Right ventricle myocardium superior (tissue), 1 donor: ENCODE measurements around the gene OSBPL2. TPM values are rescaled to one million over a fixed set of nuclear protein-coding genes. Genes with fewer than 3 reads are reported as not detected.
A peak's percentile ranks its signal among the peaks of the same experiment; 100 is the strongest.

ENCODE experiments used
- ATAC-seq: fragments of 200-7000 bp; cut with Tn5 transposase; one replicate; pipeline ENCODE4 v1.9.1; 2020; ENCODE audit warnings: mild to moderate bottlenecking; ENCODE audit not compliant: poor library complexity
- DNase-seq: peaks from one replicate; pipeline ENCODE4 v3.0.0-alpha.2; 2020
- intact Hi-C: fragments of 100-400 bp; cut with DNase I; formaldehyde crosslinking; loops from one replicate; pipeline ENCODE4 v1.11.2; 2022
- total RNA-seq: library from RNA; stranded (reverse); fragmentation: NEBNext Ultra II Directional; extraction: Animal tissue kit (Norgen Biotek cat#: 25700); gene quantifications from one replicate; pipeline ENCODE4 v1.2.1, GENCODE V29; 2021
- donor health status: DM: no; HTN: yes; CAD: no; lungs with severe emphysema.

OSBPL2 gene
- total RNA-seq, 1 donor from 2014 or later = 52.3 TPM

DNA sequence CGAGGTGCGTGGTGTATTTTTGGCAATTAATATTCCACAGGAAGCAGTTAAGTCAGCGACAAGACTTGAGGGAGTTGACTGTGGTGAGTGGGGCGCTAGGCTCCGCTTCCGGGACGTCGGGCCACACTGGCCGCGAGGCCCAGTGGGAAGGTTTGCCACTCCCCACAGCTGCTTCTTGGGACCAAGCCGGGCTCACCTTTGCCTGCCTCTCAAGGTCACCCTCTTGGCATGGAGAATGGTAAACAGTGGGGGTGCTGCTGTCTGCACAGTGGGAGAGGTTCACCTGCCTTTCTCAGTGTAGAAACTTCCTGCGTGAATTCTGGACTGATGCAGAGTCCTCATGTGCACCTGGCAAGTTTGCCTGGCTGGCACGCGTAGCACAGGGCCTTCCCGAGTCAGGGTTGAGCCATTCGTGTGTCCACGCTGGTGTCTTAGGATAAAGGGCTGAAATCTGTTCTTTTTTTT, 6.4 kb downstream of the OSBPL2 start:
- ATAC-seq (peak; percentile 17), DNase-seq (no peak)
- intact Hi-C loops = no loop called here

DNA sequence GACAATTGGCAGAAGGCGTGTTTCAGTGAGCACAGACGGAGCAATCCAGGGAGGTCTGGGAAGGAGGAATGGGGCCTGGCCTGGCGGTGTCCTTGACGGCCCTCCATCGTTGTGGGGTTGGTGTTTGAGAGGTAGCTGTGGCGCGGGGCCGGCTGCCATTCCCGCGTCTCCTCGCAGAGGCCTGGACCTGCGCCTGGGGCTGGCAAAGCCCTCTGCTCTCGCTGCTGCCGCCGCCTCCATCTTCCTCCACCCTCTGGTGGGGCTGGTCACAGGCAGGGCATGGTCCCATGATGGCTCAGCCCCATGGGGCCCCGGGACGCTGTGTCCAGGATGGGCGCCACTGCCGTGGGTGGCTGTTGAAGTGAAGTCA, 7.6 kb downstream of the OSBPL2 start:
- intact Hi-C loops = no loop called here
- ATAC-seq = no peak
- no peak for DNase-seq

DNA sequence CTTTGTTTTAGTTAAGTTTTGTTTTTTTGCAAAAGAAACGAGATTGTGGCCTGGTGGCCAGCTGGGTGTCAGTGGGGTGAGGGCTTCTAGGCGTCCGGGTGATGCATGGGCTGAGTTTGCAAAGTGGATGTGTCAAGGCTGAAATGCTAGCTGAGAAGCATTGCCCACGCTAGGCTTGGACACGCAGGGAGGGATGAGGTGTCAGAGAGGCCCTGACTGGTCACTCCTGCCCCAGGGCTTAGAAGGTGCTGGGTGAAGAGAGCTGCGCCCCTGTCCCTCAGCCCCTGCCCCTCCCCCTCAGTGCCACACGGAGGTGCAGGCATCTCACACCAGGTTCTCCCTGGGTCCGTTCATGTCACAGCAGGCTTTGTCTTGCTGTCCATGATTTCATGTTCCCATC, 8.1 kb downstream of the OSBPL2 start:
- ATAC-seq (no peak), DNase-seq (no peak)
- intact Hi-C loops = no loop called here

DNA sequence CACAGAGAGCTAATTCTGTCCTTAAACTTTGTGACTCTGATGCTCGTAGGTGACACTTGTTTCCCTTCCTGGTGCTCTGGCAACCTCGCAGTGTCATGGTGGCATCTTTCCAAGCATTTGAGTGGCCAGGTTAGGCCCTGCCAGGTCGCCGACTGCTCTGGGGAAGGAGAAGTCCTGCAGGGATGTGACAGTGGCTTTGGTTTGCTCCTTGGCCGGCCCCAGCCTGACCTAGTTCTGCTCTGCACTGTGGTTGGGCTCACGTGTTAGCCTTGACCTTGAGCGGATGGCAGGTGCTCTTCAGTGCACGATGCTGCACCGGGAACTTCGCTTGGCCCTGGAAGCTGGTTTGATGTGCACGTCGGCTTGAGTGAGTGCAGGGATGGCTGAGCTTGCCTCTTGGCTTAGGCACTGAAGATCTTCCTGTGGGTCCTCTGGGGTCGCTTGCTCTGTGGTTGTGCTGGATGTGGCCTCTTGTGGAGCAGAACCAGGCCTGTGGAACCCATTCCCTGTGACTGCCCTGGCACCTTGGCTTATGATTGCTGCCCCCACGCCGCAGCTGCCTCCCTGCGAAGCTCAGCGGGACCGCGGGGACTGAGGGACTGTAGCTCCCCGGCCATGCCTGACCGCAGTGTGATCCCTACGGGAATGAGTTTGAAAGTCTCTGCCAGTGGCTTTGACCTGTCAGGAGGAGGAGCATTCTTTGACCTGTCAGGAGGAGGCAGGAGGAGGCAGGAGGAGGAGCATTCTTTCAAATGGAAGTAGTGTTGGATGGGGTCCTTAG, 8.7 kb downstream of the OSBPL2 start:
- DNase-seq (peak; percentile 78), ATAC-seq (peak; percentile 89)
- intact Hi-C loops = no loop called here

DNA sequence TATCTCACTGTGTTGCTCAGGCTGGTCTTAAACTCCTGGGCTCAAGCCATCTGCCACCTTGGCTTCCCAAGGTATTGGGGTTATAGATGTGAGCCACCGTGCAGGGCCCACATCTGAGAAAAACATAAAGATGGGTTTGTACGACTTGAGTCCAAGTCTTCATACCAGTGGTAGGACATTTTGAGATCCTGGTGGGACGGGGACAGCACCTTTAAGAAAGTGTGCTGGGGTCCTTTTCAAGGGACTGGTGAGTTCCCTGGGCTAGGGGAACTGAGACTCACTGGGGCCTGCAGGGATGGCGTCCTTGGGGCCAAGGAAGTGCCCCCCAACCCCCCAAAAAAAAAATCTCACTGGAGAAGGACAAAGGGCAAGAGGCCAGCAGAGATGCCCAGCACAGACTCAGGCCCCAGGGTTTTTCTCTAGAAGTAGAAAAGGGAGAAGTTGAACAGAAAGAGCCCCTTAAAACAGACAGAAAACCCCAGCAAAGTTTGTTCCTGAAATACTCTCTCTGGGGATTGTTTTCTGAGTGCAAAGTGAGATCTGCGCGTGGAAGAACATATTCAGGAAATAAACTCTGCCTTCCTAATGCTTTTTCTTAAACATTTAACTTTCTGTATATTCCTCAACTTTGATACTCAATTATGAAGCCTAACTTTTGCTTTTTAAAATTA, 10.7 kb downstream of the OSBPL2 start:
- intact Hi-C loops = no loop called here
- no peak for ATAC-seq
- no peak for DNase-seq

DNA sequence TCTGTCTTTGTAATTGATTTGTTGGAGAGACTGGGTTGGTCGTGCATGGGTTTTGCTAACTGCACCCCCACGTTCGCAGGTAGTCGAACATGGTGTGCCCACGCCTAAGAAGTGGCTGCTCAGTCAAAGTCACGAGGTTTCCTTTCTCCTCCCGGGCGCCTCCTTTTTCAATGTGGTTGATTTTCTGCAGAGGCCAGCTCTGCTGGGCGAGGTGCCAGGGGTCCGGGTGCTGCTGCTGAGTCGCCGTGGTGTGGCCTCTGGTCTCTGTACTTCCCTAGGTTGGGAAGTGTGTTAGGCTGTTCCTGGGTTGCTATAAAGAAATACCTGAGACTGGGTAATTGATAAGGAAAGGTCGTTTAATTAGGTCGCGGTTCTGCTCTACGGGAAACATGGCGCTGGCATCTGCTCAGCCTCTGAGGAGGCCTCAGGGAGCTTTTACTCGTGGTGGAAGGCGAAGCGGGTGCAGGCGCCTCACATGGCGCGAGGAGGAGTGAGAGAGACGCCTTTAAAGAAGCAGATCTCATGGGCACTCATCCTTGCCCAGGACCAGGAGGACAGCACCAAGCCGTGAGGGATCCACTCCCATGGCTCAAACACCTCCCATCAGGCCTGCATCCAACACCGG, 14.1 kb downstream of the OSBPL2 start:
- DNase-seq (no peak), ATAC-seq (no peak)
- intact Hi-C loops = no loop called here

DNA sequence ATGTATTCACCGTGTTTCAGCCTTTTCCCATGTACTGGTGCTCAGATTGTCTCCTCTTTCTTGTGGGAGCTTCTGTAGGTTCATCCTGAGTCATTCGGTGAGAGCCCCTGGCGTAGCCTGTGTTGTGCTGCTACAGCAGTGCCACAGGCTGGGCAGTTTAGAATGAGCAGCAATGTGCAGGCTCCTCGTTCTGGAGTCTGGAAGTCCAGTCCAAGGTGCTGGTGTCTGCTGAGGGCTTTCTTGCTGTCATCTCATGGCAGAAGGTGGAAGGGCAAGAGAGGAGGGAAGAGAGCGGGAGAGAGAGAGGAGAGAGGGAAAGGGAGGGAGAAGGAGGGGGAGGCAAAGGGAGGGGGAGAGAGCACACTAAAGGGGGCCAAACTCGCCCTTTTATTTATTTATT, 15.1 kb downstream of the OSBPL2 start:
- intact Hi-C loops = no loop called here
- DNase-seq = no peak
- no peak for ATAC-seq

DNA sequence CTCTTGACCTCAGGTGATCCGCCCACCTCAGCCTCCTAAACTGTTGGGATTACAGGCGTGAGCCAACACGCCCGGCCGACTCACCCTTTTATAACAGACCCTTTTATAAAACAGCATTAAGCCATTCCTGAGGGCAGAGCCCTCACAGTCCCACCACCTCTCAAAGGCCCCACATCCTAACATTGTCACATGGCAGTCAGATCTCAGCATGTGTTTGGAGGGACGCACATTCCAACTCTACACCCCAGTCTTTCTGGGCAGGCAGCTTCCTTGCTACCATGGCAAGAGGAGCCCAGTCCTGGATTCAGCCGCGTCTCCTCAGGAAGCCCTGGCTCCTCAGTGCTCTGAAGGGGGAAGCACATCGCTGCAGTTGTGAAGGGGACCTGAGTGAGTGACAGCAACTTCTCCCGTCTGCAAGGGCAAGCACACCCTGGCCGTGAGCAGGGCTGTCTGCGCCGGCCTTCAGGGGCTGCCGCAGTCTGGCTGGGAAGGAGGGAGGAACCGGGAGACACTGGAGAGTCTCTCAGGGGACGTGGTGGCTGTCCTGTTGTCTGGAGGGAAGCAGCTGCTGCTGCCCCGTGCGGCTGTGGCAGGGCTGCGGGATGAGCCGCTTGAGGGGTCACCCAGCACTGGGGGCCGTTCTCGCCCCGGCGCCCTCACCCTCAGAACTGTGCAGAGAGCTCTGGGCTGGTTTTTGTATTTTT, 15.9 kb downstream of the OSBPL2 start:
- no peak for DNase-seq
- intact Hi-C loops = no loop called here
- ATAC-seq = no peak

DNA sequence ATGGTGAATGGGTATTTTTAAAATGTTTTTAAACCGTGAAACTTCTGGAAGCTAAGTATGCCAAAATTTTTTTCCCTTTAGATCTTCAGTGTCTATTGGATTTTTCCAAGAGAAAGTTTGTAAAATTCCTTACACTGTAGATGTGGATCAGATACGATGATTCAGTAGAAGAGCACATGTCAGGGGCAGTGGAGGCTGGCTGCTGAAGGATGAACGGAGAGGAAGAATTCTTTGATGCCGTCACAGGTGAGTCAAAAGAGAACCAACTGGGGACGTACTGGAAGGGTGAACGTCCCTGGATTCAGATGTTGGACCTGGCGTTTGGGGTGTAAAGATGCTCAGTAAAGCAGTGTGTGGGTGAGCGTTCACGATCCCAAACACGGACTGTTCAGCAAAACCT, 17.7 kb downstream of the OSBPL2 start:
- intact Hi-C loops = no loop called here
- ATAC-seq = no peak

DNA sequence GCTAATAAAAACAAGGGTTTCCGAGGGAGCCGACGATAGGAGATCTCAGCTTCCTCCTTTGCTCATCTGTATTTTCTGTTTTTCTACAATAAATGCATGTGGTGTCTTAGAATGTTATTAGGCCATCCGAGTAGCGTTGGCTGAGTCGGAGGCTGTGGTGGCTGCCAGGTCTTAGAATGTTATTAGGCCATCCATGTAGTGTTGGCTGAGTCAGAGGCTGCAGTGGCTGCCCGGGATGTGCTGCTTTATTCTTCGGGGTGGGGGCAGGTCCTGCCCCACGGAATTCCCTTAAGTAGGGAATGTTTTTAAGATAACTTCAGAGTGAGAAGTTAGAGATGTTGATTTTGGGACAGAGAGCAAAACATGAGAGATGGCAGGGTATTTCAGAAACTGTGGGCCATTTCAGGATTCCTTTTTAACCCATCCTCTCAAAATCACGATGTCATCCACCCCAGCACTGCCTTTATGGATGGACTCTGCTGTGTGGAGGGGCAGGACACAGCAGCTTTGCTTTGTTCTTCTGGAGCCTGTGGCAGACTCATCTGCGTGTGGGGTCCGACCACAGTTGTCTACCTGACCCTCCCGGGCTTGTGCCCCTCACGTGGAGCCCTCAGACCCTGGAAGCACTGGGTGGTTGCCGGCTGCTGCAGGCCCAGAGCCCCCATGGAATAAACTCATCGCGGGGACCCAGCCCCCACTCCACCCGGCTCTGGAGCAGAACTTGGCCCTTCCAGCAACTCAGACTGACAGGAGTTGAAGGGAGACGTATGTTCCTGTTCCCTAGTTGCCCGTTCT, 20.4 kb downstream of the OSBPL2 start:
- intact Hi-C loops = no loop called here
- ATAC-seq (peak; percentile 79), DNase-seq (peak; percentile 68)

More for the DNA sequence above, 17.7 kb downstream of the OSBPL2 start:
- DNase-seq = no peak

DNA sequence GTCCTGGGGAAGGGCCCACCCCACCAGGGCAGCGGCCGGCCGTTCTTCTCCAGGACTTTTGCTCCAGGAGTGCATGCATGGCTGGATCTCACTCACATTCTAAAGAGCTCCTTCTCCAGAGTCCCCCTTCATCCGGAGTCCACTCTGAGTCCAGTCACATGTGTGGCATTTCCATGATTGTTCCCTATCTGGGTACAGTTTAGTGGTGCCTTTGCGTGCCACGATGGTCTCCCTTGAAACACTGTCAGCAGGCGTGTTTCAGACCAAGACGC, 20.9 kb downstream of the OSBPL2 start:
- no peak for DNase-seq
- intact Hi-C loops = no loop called here
- ATAC-seq = no peak

DNA sequence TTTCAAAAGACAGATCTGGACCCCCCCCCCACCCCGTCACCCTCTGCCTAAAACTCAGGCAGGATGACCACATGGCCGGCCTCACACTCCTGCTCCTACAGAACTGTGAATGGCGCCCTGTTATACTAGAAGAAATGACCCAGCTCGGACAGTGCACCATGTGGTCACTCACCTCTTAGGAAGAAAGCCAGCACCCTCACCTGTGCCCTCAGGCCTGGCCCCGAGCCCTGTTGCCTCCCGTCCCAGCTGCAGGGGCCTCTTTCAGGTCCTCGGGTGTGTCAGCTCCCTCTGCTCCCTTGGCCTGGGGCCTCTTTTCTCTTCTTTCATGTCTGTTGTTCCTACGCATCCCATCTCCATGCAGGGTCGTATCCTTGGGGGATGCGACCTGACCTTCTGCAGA, 23.7 kb downstream of the OSBPL2 start:
- no peak for ATAC-seq
- intact Hi-C loops = no loop called here
- DNase-seq = no peak

DNA sequence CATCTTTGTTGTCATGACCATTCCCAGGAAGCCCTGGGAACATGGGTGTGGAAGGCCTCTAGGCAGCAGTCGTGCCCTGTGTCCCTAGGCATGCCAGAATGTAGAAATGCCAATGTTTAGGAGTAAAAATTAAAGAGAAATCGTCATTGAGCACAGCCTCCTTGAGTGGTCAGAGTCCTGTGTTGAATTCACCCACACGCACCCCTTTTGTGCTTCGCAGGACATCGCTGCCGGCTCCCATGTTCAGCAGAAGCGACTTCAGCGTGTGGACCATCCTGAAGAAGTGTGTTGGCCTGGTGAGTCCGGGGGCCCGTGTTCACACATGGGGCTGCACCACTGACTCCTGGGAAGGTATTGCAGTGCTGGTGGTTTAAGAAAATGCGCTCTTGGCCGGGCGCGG, 25.1 kb downstream of the OSBPL2 start:
- intact Hi-C loops = no loop called here
- DNase-seq = no peak
- ATAC-seq = no peak

DNA sequence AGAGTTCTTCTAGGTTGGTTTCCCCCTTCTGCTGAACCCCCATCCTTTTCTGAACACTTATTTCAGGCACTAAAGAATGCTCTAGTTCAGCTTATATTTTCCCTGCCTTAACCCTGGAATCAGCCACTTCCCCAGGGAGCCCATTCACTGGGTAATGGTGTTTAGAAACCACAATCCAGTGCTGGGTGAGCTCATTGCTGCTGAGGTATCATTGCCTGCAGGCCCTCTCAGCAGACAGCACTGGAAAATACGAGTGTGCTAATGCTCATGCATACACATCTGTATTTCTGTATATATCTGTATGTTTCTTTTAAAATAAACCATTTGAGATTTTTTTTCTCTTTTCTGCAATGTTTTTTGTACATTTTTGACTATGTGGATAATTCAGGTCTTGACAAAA, 27.0 kb downstream of the OSBPL2 start:
- ATAC-seq (no peak), DNase-seq (no peak)
- intact Hi-C loops = no loop called here

DNA sequence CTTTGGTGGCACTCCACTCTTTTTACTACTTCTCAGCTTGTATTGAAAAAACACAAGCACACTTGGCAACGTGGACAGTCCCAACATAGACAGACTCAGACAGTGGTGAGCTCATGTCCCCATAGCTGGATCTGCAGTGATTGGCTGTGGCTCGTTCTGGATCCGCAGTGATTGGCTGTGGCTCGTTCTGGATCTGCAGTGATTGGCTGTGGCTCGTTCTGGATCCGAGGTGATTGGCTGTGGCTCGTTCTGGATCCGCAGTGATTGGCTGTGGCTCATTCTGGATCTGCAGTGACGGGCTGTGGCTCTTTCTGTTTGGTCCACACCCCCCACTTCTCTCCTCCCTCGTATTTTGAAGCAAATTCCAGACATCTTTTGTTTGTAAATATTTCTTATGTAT, 28.0 kb downstream of the OSBPL2 start:
- ATAC-seq (no peak), DNase-seq (no peak)
- intact Hi-C loops = no loop called here

DNA sequence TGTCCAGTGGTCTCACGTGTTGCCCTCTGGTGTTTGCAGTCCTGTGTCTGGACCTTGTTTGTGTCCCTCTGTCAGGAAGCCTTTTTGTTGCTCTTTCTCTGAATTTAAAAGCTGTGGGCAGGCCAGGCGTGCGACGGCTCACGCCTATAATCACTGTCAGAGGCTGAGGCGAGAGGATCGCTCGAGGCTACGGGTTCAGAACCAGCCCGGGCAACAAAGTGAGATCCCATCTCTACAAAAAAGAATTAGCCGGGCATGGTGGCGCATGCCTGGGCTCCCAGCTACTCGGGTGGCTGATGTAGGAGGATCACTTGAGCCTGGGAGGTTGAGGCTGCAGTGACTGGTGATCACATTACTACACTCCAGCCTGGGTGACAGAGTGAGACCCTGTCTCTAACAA, 28.5 kb downstream of the OSBPL2 start:
- intact Hi-C loops = no loop called here
- ATAC-seq = no peak
- no peak for DNase-seq

DNA sequence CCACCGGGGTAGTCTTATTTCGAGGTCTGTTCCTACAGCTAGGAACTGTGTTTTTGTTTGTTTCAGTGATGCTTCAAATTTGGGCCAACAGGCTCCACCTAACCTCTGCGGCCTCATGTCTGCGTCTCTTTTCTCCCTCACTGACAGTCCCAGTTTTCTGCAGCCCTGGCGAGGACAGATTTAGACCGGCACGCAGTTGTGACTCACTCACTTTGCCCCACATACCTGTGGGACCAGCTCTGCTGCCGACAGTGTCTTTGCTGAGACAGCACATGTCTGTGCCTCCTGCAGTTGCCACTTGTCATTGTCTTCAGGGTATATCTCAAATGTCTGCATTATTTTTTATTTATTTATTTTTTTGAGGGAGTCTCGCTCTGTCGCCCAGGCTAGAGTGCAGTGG, 29.2 kb downstream of the OSBPL2 start:
- peak; percentile 94 for ATAC-seq
- peak; percentile 54 for DNase-seq
- intact Hi-C loops = no loop called here

DNA sequence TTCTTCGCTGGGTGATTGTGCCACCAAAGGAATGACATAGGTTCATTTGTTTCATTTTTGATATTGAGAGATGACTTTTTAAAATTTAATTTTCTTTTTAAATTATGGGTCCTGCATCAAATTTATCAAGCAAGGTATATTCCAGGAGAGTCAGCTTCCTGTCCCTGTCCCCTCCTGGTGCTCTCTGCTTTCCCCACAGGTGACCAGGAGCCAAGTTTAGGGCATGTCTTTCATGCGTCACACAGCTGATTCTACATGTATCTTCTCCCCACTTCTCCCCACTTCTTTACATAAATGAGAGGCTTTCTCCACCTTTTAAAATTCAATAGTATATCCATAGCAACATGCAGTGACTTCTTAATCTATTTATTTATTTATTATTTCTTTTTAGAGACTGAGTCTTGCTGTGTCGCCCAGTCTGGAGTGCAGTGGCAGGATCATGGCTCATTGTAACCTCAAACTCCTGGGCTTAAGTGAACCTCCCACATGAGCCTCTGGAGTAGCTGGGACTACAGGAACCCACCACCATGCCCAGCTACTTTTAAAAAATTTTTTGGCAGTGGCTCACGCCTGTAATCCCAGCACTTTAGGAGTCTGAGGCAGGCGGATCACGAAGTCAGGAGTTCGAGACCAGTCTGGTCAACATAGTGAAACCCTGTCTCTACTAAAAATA, 30.0 kb downstream of the OSBPL2 start:
- no peak for ATAC-seq
- DNase-seq = no peak
- intact Hi-C loops = no loop called here
